ENCODE results near the gene TSPAN10. TPM values are rescaled to one million over a fixed set of nuclear protein-coding genes. Genes with fewer than 3 reads are reported as not detected.

Gene TSPAN10
- total and polyA plus RNA-seq, 9 of the 15 experiments (the other 6 are each of a cell fraction or from before 2014, with no cell fraction given), result 0.05 to 0.31 (median 0.13) TPM; not detected in 1

GRCh38 chr17:81686614-81687013, 49.6 kb downstream of the TSPAN10 start:
- peak; percentile 44; the same call in 1 of the 2 replicates for TF ChIP-seq RBFOX2 (IDR thresholded peaks at IDR 0.05; ENCODE audit: low read depth, low read length)
- no peak for TF ChIP-seq FOXJ3 (CRISPR knock-in tag; IDR thresholded peaks at IDR 0.05)
- TF ChIP-seq CHCHD3 (CRISPR knock-in tag; IDR thresholded peaks at IDR 0.05), result no peak
- no peak for TF ChIP-seq ZNF398 (CRISPR knock-in tag; IDR thresholded peaks at IDR 0.05)
- TF ChIP-seq GABPB2 (CRISPR knock-in tag; conservative IDR thresholded peaks at IDR 0.05), result no peak
- TF ChIP-seq ZNF444 (CRISPR knock-in tag; IDR thresholded peaks at IDR 0.05), result no peak
- Histone ChIP-seq H4K20me1 (replicated peaks; ENCODE audit: control insufficient read depth, insufficient read depth, low read length) (peaks cover 16% of the 10 kb centered on the region; the same call in 1 of the 2 replicates), H3K4me1 (replicated peaks in 1 of 2; ENCODE audit: control insufficient read depth in 2 of 2, insufficient read depth in 2 of 2, low read length in 2 of 2) (peaks cover 13 to 72% of the 10 kb centered on the region in 2 experiments), H2AFZ (ENCODE audit: low read depth, low read length) (no peak overlapping the region), H3K36me3 (ENCODE audit: control insufficient read depth, insufficient read depth, low read length) (peaks cover 72% of the 10 kb centered on the region; the same call in 2 of the 3 replicates), H3K27ac (ENCODE audit: extremely low read depth, low read depth, low read length) (no peak overlapping the region; the same call in 2 of the 3 replicates), H3K4me2 (ENCODE audit: insufficient read depth, low read length) (no peak overlapping the region), H3K9me3 (replicated peaks; ENCODE audit: control insufficient read depth, insufficient read depth, low read depth, low read length) (no peaks in the 10 kb centered on the region), H3K4me3 (no peak overlapping the region), H3K9me1 (ENCODE audit: control insufficient read depth, insufficient read depth, low read length) (peaks cover 9% of the 10 kb centered on the region), H3K27me3 (ENCODE audit: control insufficient read depth in 2 of 2, insufficient read depth in 2 of 2, low read length in 2 of 2) (no peaks in the 10 kb centered on the region), H3K79me2 (ENCODE audit: control insufficient read depth, insufficient read depth, low read length) (peaks cover 54% of the 10 kb centered on the region), H3K9ac (ENCODE audit: insufficient read depth in 1 of 2, low read depth in 2 of 2, low read length in 2 of 2) (peak overlapping the region in 1 of 2 experiments; percentile 50; a peak in 1 of 4 replicates)
- in situ Hi-C loops (cut with MboI), result no loop called here
- intact Hi-C loops (cut with micrococcal nuclease), result no loop called here
- WGBS (ENCODE audit: insufficient coverage, low coverage, missing lambda C conversion rate), result 99% methylated on average over 16 of the region's 20 CpGs
- ATAC-seq, result no peak
- CTCF ChIA-PET (ENCODE audit: low intra/inter-chr PET ratio), result no interaction called here
- no peak for DNase-seq (ENCODE audit: extremely low read depth in 1 of 4, low spot score in 3 of 4)
- POLR2A ChIA-PET, result no interaction called here
- no TSS peak for BruUV-seq (replicated peaks)
- no peak for FAIRE-seq
